H1 (cell line): ENCODE measurements around the gene SLC5A2. TPM values are rescaled to one million over a fixed set of nuclear protein-coding genes. Genes with fewer than 3 reads are reported as not detected.

Experiments used
- GTF2F1 ChIP-seq: IDR thresholded peaks from 2 replicates; pipeline ENCODE4 v1.6.1; 2012; ENCODE audit warnings: low read depth, low read length, improper control_type of control experiment, borderline replicate concordance
- JUN ChIP-seq: IDR thresholded peaks from 2 replicates; pipeline ENCODE4 v1.6.1; 2011; ENCODE audit warnings: low read depth, mild to moderate bottlenecking, improper control_type of control experiment, low read length
- MAFK ChIP-seq: IDR thresholded peaks from 2 replicates; pipeline ENCODE4 v1.6.1; 2012; ENCODE audit warnings: low read depth, mild to moderate bottlenecking, improper control_type of control experiment, low read length
- PHF8 ChIP-seq: fragments of 200-600 bp; sonication (generic); conservative IDR thresholded peaks from 2 replicates; pipeline ENCODE4 v1.7.1; 2012; ENCODE audit warnings: low read depth, mild to moderate bottlenecking, inconsistent platforms, low read length, moderate library complexity
- RNF2 ChIP-seq: fragments of 200-900, 300-1000 bp; sonication (generic); IDR thresholded peaks from 2 replicates; pipeline ENCODE4 v1.7.1; 2016; ENCODE audit warnings: borderline replicate concordance, low read depth, mild to moderate bottlenecking, antibody characterized with exemption, low read length; ENCODE audit not compliant: poor library complexity, severe bottlenecking; ENCODE audit errors: missing control alignments
- SP2 ChIP-seq: IDR thresholded peaks from 2 replicates; pipeline ENCODE4 v1.6.1; 2012; ENCODE audit warnings: mild to moderate bottlenecking, low read length, inconsistent platforms
- ZNF274 ChIP-seq: IDR thresholded peaks from 2 replicates; pipeline ENCODE4 v1.7.0; 2012; ENCODE audit warnings: low read length, borderline replicate concordance; ENCODE audit errors: extremely low read depth
- polyA plus RNA-seq, 7 experiments: library from polyadenylated mRNA; depleted of rRNA in 3 of 7; stranded (reverse) in 5 of 7; unstranded in 2 of 7; fragments of >200 nt in 5 of 7; fragments of 200-250 nt in 2 of 7; gene quantifications; 1 replicate in 5 of 7; 2 replicates in 1 of 7; 4 replicates in 1 of 7; pipeline versions ENCODE4 v1.2.1 to v1.2.3, GENCODE V29; 2011 to 2013; ENCODE audit warnings: missing spikeins in 2 of 7, mixed read lengths in 2 of 7
- total RNA-seq: library from RNA; stranded (reverse); fragmentation: NEBNext Ultra II Directional; extraction: Animal tissue kit (Norgen Biotek cat#: 25700); gene quantifications from 2 replicates; pipeline ENCODE4 v1.2.1, GENCODE V29; 2021

The SLC5A2 gene
- total and polyA plus RNA-seq, 2 of the 8 experiments (the other 6 are each of a cell fraction or from before 2014, with no cell fraction given) = 0.56 to 4.4 TPM

GRCh38 chr16:31478956-31479355, 4.0 kb upstream of the SLC5A2 start (continued):
- TF ChIP-seq ZNF274 (no peak), SP2 (no peak), PHF8 (no peak), MAFK (no peak), RNF2 (no peak), GTF2F1 (no peak), JUN (no peak)
